Measurements from ENCODE around the gene RAD21L1. TPM values are rescaled to one million over a fixed set of nuclear protein-coding genes. Genes with fewer than 3 reads are reported as not detected.
"Not testable (repeated sequence)": the region's sequence is repeated elsewhere in the genome, so short reads cannot be mapped to it uniquely, and the experiment has no call there.

The RAD21L1 gene
- total RNA-seq, 2 experiments from 2014 or later, result 0.48 TPM; not detected in 1

DNA sequence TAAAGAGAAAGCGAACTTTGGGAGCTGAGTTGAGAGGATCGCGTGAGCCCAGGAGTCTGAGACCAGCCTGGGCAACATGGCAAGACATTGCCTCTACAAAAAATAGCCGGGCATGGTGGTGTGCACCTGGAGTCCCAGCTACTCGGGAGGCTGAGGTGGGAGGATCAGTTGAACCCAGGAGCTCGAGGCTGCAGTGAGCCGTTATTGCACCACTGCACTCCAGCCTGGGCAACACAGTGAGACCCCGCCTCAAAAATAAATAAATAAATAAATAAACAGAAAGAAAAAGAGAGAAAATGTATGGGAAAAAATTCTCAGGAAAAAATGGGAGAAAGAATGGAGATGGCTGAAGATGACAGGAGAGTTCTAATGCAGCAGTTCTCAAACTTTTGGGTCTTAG, 20.0 kb upstream of the RAD21L1 start:
- POLR2A ChIA-PET, result no interaction called here
- DNase-seq, result no peak
- Mint-ChIP-seq H3K4me3 (no peak overlapping the region), H3K27me3 (peaks cover 8% of the 10 kb centered on the region), H3K4me1 (no peaks in the 10 kb centered on the region), H3K36me3 (no peaks in the 10 kb centered on the region), H3K9me3 (no peaks in the 10 kb centered on the region), H3K27ac (no peak overlapping the region)
- ATAC-seq (ENCODE audit: low read depth), result no peak

DNA sequence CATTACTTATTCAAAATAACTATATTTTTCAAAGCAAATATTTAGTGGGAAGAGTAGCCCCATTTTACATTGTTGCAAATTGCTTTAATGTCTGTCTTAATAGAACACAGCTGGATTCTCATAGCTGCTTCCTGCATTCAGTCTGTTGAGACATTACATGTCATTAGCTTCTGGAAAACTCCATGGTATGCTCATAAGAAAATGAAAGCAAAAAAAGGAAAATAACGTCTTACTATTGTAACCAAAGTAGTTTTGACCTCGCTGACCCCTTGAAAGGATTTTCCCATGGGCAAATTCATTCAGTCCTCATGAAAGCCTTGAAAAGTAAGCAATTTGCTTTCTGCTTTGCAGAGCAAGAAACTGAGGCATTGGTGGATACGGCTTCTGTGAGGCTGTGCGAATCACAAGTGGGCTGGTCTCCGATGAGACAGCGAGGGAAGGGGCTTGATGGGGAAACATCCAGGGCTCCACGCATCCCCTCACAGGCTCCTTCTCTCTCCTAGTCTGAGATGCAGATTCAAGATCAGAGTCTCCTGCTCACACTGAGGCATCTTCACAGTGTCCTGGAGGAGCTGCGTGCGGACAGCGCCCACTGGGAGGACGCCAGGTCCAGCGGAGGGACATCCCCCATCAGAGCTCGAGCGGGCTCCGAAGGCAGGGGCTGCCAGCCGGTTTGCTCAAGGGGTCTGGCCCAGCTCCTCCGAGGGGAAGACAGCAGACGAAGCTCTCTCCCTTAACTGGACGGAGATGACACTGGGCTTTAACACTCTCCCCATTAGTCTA, 19.3 kb upstream of the RAD21L1 start:
- POLR2A ChIA-PET, result no interaction called here

DNA sequence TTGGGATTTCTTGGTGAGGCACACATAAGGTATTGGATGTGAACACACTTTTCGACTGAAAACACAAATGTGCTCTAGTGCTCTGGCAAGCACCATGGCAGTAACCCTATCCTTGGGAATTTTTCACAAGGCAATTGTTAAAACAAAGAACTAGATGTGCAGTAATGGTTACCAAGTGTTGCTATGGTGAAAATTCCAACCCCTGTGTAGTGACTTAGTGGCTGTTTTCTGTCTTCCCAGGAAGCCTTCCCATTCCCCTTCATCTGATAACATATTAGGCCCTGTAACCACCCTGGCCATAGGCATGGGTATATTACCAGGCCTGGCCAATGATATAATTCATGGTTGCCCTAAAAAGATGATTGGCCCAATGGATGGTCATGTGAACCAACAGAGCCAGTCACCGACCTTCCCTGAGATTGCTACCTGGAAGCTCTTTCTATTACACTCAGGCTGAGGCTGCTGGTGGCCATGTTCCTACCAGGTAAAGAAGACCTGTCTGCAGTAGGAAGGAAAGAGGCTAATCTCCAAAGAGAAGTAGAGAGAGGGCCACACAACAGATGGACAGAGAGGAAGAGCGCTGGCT, 18.5 kb upstream of the RAD21L1 start:
- peaks cover 11% of the 10 kb centered on the region for H3K27me3 Mint-ChIP-seq
- DNase-seq, result no peak
- H3K36me3 Mint-ChIP-seq, result no peaks in the 10 kb centered on the region
- H3K4me1 Mint-ChIP-seq, result no peaks in the 10 kb centered on the region
- POLR2A ChIA-PET, result no interaction called here
- no peak overlapping the region for H3K4me3 Mint-ChIP-seq
- ATAC-seq (ENCODE audit: low read depth), result no peak
- H3K9me3 Mint-ChIP-seq, result no peaks in the 10 kb centered on the region
- H3K27ac Mint-ChIP-seq, result no peak overlapping the region

More for the DNA sequence above, 19.3 kb upstream of the RAD21L1 start:
- no peak for DNase-seq
- Mint-ChIP-seq H3K27ac (no peak overlapping the region), H3K36me3 (no peaks in the 10 kb centered on the region), H3K4me1 (no peaks in the 10 kb centered on the region), H3K27me3 (peaks cover 11% of the 10 kb centered on the region), H3K4me3 (no peak overlapping the region), H3K9me3 (no peaks in the 10 kb centered on the region)
- no peak for ATAC-seq (ENCODE audit: low read depth)

DNA sequence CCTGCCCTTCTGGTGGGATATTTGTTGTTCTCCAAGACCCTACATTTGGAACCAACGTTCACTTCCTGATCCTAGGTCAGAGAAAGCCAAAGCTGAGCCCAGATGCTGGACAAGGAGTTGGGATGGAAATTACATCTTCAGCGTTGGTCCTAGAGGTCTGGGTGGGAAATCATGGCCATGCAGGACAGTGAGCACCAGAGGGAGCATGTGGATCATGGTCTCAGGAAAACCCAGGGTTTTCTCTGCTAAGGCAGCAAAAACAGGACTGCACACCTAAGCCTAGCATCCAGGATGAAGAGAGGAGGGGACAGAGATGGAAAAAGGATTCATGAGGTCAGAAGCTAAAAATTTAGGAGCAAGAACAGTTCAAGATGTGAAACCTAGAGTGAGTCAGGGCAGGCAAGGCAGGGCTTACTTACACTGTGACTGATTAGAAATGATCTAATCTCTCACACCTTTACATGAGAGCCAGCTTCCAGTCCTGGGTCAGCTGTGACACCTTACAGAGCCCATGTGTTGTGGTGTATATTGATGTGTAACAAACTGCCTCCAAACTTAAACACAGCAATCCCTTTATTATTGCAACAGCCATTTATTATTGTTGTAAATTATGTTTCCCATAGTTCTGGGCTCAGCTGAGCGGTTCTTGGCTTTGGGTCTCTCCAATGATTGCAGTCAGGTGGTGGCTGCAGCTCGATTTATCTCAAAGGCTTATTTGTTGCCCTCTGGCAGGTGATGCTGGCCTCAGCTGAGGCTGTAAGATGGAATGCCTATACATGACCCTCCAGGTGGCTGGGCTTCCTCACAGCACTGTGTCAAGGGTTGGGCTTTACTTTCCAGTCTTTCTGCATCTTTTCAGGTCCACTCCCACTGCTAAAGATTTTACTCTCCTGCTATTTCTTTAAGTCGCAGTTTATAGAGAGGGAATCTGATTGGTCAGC, 16.1 kb upstream of the RAD21L1 start:
- DNase-seq (no peak), ATAC-seq (ENCODE audit: low read depth) (no peak)
- peaks cover 9% of the 10 kb centered on the region for H3K4me1 Mint-ChIP-seq
- POLR2A ChIA-PET, result no interaction called here
- H3K9me3 Mint-ChIP-seq, result no peaks in the 10 kb centered on the region
- no peak overlapping the region for H3K27ac Mint-ChIP-seq
- H3K36me3 Mint-ChIP-seq, result no peaks in the 10 kb centered on the region
- H3K27me3 Mint-ChIP-seq, result peaks cover 11% of the 10 kb centered on the region
- no peak overlapping the region for H3K4me3 Mint-ChIP-seq

DNA sequence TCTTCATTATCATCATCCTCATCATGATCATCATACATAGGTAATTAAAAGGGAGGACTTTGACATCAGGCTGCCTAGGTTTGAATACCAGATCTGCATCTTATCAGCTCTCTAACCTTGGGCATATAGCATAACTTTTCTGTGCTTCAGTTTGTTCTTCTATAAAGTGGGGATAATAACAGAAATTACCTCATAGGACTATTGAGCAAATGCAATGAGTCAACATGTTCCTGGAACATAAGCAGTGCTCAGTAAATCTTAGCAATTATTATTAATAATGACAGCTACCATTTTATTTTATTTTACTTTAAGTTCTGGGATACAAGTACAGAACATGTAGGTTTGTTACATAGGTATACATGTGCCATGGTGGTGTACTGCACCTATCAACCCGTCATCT, 15.3 kb upstream of the RAD21L1 start:
- H3K36me3 Mint-ChIP-seq, result no peaks in the 10 kb centered on the region
- no peak overlapping the region for H3K4me3 Mint-ChIP-seq
- ATAC-seq (ENCODE audit: low read depth), result no peak
- peaks cover 11% of the 10 kb centered on the region for H3K27me3 Mint-ChIP-seq
- peaks cover 17% of the 10 kb centered on the region for H3K4me1 Mint-ChIP-seq
- DNase-seq, result no peak
- POLR2A ChIA-PET, result no interaction called here
- no peaks in the 10 kb centered on the region for H3K9me3 Mint-ChIP-seq
- H3K27ac Mint-ChIP-seq, result no peak overlapping the region

DNA sequence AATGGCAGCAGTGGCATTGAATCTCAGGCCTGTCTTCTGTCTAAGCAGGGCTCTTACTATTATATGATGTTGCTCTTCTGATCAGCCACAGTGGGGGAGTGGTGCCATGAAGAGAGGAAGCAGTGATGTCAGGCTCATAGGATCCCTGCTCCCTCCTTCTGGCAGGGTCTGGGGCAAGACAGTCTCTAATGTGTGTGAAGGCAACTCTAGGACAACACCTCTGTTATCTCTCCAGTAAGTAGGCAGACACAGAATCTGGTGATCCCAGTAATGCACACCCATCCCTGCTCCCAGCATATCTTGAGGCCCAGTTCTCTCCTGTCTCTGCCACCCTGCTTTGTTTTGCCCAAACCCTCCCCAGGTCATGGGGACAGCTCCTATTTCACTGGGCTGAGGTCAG, 13.8 kb upstream of the RAD21L1 start:
- H3K4me1 Mint-ChIP-seq, result peaks cover 26% of the 10 kb centered on the region
- no peaks in the 10 kb centered on the region for H3K9me3 Mint-ChIP-seq
- POLR2A ChIA-PET, result no interaction called here

DNA sequence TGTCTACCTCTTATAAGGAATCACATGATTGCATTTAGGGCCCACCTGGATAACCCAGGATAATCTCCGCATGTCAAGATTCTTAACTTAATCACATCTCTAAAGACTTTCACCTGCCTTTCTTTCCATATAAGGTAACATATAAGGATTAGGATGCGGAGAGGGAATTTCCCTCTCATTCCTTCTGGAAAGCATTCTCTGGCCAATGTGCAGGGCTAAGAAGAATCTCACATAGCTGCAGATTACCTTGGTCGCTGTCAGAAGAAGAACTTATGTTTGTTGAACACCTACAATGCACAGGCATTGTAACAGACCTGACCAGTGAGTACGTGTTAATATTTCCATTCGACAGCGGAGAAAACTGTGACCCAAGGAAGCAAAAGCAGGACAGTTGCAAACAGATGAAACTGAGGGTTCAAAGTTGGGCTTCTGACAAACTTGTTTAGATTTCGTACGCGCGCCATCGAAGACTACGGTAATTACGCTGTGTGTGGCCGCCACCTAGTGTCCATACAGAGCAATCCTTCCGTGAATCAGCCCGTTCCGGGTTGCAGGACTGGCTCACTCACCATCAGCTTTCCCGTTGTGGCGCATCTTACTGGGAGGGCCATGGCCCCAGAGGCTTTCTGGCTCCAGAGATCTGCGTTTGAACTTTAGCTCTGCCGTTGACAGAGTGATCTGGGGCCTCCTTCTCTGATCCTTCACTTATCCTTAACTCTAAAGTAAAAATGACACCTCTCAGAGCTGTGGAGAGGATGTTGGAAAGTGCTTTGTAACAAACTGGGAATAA, 13.0 kb upstream of the RAD21L1 start:
- ATAC-seq (ENCODE audit: low read depth), result peak; percentile 87
- Mint-ChIP-seq H3K9me3 (no peaks in the 10 kb centered on the region), H3K27me3 (peaks cover 11% of the 10 kb centered on the region), H3K27ac (no peak overlapping the region), H3K36me3 (no peaks in the 10 kb centered on the region), H3K4me3 (peak overlapping the region; percentile 17), H3K4me1 (peaks cover 26% of the 10 kb centered on the region)
- DNase-seq, result peak; percentile 71
- POLR2A ChIA-PET, result interaction anchor here (0.8 kb wide), 3 partner anchors 53 to 245 kb away, joined by 3 to 4 read pairs (median 3); partner anchors contain the start of gene SNPH

More for the DNA sequence above, 13.8 kb upstream of the RAD21L1 start:
- DNase-seq, result no peak
- no peak for ATAC-seq (ENCODE audit: low read depth)
- Mint-ChIP-seq H3K4me3 (no peak overlapping the region), H3K36me3 (no peaks in the 10 kb centered on the region), H3K27ac (no peak overlapping the region), H3K27me3 (peaks cover 11% of the 10 kb centered on the region)

DNA sequence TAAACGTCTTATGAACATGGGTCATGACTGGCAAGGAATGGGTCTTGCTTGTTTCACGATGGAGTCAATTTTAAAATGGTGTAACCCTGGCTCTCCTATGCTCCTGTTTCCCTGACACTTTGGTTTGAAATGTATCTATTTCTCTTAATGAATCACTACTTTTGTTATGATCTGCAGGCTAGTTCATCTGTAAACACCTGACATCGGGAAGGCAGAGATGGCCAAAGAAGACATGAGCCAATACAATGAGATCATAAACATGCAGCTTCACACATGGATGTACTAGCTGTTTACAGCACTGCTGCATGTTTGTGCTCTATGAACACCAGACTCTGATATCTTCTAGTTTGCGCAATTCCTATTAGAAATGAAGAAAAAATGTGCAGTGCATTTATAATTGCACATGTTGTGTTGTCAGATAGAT, 11.0 kb upstream of the RAD21L1 start:
- Mint-ChIP-seq H3K27ac (peak overlapping the region; percentile 76), H3K9me3 (no peaks in the 10 kb centered on the region), H3K36me3 (peaks cover 3% of the 10 kb centered on the region), H3K4me1 (peaks cover 26% of the 10 kb centered on the region), H3K27me3 (peaks cover 9% of the 10 kb centered on the region), H3K4me3 (no peak overlapping the region)
- ATAC-seq (ENCODE audit: low read depth) (no peak), DNase-seq (no peak)
- POLR2A ChIA-PET, result no interaction called here

DNA sequence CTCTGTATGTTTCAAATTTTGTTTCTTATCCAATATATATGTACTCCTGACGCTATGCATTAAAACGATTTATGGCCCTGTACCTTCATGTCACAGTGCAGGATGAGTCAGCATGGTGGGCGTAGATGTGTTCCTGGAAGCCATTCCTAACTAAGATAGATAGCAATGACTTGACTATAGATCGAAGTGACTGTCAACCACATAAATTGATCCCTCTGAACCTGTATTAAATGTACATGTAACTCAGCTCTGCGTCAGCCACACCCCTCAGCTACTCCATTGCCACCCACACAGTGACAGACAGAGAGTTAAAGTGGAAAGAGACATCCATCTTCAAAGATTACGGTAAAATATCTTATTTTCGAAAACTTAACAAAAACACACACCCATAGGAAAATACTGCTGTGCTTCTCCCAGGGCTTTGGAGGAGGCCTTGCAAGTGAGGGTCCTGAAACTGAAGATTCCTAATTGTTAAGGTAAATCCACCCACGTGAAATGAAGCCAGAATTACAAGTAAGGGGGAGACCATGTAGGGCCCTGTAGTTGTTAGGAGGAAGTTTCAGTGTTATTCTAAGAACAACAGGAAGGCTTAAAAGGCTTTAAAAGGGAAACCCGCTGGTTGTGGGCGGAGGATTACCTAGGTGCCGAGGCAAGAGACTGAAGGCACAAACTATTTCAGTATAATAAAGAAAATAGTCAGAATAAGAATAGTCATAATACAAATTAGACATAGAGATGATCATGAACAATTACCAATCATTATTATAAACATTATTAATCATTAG, 10.3 kb upstream of the RAD21L1 start:
- DNase-seq (no peak), ATAC-seq (ENCODE audit: low read depth) (peak; percentile 65)
- Mint-ChIP-seq H3K4me1 (peaks cover 26% of the 10 kb centered on the region), H3K4me3 (peak overlapping the region; percentile 67), H3K36me3 (peaks cover 3% of the 10 kb centered on the region), H3K27ac (peak overlapping the region; percentile 76), H3K27me3 (peaks cover 14% of the 10 kb centered on the region), H3K9me3 (no peaks in the 10 kb centered on the region)
- POLR2A ChIA-PET, result no interaction called here

DNA sequence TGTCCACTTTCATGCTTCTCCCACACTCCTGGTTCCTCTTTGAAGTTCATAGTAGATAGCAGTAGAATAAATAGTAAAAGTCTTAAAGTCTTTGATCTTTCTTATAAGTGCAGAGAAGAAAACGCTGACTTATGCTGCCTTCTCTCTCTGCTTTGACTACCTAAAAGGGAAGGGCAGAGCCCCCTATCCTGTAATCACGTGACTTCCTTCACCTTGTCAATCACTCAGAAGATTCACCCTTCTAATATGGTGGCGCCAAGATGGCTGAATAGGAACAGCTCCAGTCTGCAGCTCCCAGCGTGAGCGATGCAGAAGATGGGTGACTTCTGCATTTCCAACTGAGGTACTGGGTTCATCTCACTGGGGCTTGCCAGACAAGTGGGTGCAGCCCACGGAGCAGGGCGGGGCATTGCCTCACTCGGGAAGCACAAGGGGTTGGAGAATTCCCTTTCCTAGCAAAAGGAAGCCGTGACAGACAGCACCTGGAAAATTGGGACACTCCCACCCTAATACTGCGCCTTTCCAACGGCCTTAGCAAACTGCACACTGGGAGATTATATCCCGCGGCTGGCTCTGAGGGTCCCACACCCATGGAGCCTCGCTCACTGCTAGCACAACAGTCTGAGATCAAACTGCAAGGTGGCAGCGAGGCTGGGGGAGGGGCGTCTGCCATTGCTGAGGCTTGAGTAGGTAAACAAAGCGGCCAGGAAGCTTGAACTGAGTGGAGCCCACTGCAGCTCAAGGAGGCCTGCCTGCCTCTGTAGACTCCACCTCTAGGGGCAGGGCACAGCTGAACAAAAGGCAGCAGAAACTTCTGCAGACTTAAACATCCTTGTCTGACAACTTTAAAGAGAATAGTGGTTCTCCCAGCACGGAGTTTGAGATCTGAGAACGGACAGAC, 9.1 kb upstream of the RAD21L1 start:
- H3K27ac Mint-ChIP-seq; H3K9me3 Mint-ChIP-seq; H3K36me3 Mint-ChIP-seq; H3K4me3 Mint-ChIP-seq; DNase-seq; ATAC-seq (ENCODE audit: low read depth): not testable (repeated sequence)
- H3K27me3 Mint-ChIP-seq, result peaks cover 17% of the 10 kb centered on the region
- POLR2A ChIA-PET, result interaction anchor here (1.4 kb wide), 1 partner anchor 9 kb away, joined by 3 read pairs; the partner anchor contains the start of gene RAD21L1
- H3K4me1 Mint-ChIP-seq, result peaks cover 26% of the 10 kb centered on the region

DNA sequence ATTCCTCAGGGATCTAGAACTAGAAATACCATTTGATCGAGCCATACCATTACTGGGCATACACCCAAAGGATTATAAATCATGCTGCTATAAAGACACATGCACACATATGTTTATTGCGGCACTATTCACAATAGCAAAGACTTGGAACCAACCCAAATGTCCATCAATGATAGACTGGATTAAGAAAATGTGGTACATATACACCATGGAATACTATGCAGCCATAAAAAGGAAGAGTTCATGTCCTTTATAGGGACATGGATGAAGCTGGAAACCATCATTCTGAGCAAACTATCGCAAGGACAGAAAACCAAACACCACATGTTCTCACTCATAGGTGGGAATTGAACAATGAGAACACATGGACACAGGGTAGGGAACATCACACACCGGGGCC, 3.1 kb upstream of the RAD21L1 start:
- H3K36me3 Mint-ChIP-seq; DNase-seq; ATAC-seq (ENCODE audit: low read depth); H3K27ac Mint-ChIP-seq; H3K9me3 Mint-ChIP-seq; POLR2A ChIA-PET; H3K4me3 Mint-ChIP-seq: not testable (repeated sequence)
- Mint-ChIP-seq H3K27me3 (peaks cover 33% of the 10 kb centered on the region), H3K4me1 (peaks cover 15% of the 10 kb centered on the region)
